Peyer's patch (tissue), 4 donors: Measurements from ENCODE around the gene OASL. TPM values are rescaled to one million over a fixed set of nuclear protein-coding genes. Genes with fewer than 3 reads are reported as not detected.

Experiments
- DNase-seq, 3 donors: peaks; one replicate each; pipeline ENCODE4 v3.0.0-alpha.2; 2017 to 2019
- H3K27ac ChIP-seq, 4 donors: fragments of 200-600 bp; sonication (generic); one replicate each; pipeline ENCODE4 v1.5.1; 2016 to 2019
- H3K27me3 ChIP-seq, 2 donors: fragments of 200-600 bp; sonication (generic); one replicate each; pipeline ENCODE4 v1.5.1; 2019
- H3K36me3 ChIP-seq, 3 donors: fragments of 200-600 bp; sonication (generic); one replicate each; pipeline ENCODE4 v1.5.1; 2016 to 2019
- H3K4me1 ChIP-seq, 4 donors: fragments of 200-600 bp; sonication (generic); one replicate each; pipeline ENCODE4 v1.5.1; 2016 to 2019
- H3K4me3 ChIP-seq, 4 donors: fragments of 200-600 bp; sonication (generic); 1 replicate in 3 of 4; 2 replicates in 1 of 4; pipeline ENCODE4 v1.5.1; 2016 to 2019; ENCODE audit warnings: mild to moderate bottlenecking in 1 of 4
- H3K9me3 ChIP-seq, 4 donors: fragments of 200-600 bp; sonication (generic); one replicate each; pipeline ENCODE4 v1.5.1; 2016 to 2019; ENCODE audit warnings: mild to moderate bottlenecking in 1 of 4
- POLR2A ChIP-seq, 2 donors: fragments of 450-650 bp; IDR thresholded peaks; one replicate each; pipeline ENCODE4 v1.5.1; 2017; ENCODE audit warnings: antibody characterized with exemption in 2 of 2, mild to moderate bottlenecking in 2 of 2, moderate library complexity in 2 of 2
- total RNA-seq, 4 donors: library from RNA; depleted of rRNA; stranded (reverse); fragments of >200 nt; gene quantifications; one replicate each; pipeline ENCODE4 v1.1.0, GENCODE V29; 2016
- TF ChIP-seq, protein P1 (sequence below), 6 experiments: fragments of 450-650 bp in 4 of 6; fragments of 200-600 bp in 2 of 6; sonication (generic) in 1 of 6; IDR thresholded peaks; one replicate each; pipeline ENCODE4 v1.5.1; 2017 to 2019; ENCODE audit warnings: antibody characterized with exemption in 6 of 6, mild to moderate bottlenecking in 3 of 6, moderate library complexity in 1 of 6

OASL gene
- total RNA-seq, 4 donors from 2014 or later = 0.66 to 1.2 (median 0.94) TPM; not detected in 1

DNA sequence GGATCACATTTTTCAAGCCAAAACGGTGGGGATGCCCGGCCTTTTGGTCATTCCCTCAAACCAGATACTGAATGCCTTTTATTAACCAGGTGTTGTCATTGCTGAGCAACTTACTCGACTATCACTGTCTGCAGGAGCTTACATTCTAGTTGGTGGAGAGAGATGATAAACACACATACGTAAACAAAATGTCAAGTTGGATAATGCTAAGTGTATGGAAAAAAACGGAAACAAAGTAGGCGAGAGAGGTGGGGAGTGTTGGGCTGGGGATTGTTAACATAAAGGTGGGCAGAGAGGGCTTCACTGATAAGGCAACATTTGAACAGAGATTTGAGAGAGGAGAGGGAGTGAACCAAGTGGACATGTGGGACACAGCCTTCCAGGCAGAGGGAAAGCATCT is 27.2 kb downstream of the OASL start:
- Histone ChIP-seq H3K9me3 (no peaks in the 10 kb centered on the region), H3K4me1 (peaks cover 0 to 10% (median 2%) of the 10 kb centered on the region in 4 donors), H3K36me3 (peaks cover 0 to 32% (median 0%) of the 10 kb centered on the region in 3 donors), H3K27ac (no peak overlapping the region), H3K27me3 (no peaks in the 10 kb centered on the region), H3K4me3 (no peak overlapping the region)
- TF ChIP-seq, protein P1, sequence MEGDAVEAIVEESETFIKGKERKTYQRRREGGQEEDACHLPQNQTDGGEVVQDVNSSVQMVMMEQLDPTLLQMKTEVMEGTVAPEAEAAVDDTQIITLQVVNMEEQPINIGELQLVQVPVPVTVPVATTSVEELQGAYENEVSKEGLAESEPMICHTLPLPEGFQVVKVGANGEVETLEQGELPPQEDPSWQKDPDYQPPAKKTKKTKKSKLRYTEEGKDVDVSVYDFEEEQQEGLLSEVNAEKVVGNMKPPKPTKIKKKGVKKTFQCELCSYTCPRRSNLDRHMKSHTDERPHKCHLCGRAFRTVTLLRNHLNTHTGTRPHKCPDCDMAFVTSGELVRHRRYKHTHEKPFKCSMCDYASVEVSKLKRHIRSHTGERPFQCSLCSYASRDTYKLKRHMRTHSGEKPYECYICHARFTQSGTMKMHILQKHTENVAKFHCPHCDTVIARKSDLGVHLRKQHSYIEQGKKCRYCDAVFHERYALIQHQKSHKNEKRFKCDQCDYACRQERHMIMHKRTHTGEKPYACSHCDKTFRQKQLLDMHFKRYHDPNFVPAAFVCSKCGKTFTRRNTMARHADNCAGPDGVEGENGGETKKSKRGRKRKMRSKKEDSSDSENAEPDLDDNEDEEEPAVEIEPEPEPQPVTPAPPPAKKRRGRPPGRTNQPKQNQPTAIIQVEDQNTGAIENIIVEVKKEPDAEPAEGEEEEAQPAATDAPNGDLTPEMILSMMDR (IDR thresholded peaks at IDR 0.05) = no peak
- no peak for TF ChIP-seq POLR2A (IDR thresholded peaks at IDR 0.05)
- no peak for DNase-seq

DNA sequence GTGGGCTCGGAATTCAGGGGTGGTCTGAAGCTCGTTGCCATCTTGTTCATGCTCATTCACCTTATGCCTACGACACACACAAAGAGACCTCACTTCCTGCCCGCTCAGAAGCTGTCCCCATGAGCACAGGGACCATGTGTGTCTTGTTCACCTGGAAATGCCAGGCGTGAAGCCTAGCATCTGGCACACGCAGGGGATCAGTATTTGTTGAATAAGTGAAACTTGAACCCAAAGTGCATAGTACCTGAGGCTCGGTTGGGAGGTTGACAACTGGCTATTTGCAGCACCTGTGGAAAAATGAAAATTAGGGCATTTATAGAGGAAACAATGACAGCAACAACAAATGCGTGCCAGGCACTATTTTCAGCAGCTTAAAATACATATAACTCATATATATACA is 28.2 kb downstream of the OASL start:
- Histone ChIP-seq H3K4me3 (no peak overlapping the region), H3K9me3 (no peaks in the 10 kb centered on the region), H3K36me3 (peaks cover 0 to 32% (median 0%) of the 10 kb centered on the region in 3 donors), H3K4me1 (peaks cover 0 to 10% (median 1%) of the 10 kb centered on the region in 4 donors), H3K27ac (no peak overlapping the region), H3K27me3 (no peaks in the 10 kb centered on the region)
- TF ChIP-seq POLR2A (IDR thresholded peaks at IDR 0.05) = no peak
- TF ChIP-seq, protein P1 (IDR thresholded peaks at IDR 0.05) = no peak
- no peak for DNase-seq

DNA sequence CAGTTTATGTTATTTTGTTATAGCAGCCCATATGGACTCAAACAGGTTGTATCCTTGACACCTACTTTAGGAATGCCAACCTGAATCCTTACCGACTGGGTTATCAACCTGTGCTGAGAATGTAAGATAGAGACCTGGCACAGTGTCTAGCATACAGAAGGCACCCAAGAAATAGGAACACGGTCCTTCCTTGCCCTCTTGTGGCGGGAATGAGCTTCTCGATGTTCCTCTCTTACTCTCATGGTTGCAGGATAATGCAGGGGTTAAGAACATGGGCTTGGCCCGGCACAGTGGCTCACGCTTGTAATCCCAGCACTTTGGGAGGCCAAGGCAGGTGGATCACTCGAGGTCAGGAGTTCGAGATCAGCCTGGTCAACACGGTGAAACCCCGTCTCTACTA is 29.3 kb downstream of the OASL start:
- TF ChIP-seq, protein P1 (IDR thresholded peaks at IDR 0.05) = peak in 4 of 6 experiments; percentile 22 to 84 (median 80)
- no peak for TF ChIP-seq POLR2A (IDR thresholded peaks at IDR 0.05)
- no peaks in the 10 kb centered on the region for H3K9me3 ChIP-seq
- H3K27ac ChIP-seq = no peak overlapping the region
- no peaks in the 10 kb centered on the region for H3K27me3 ChIP-seq
- no peaks in the 10 kb centered on the region for H3K4me1 ChIP-seq
- DNase-seq = peak in 1 of 3 donors; percentile 82
- H3K4me3 ChIP-seq = no peak overlapping the region
- H3K36me3 ChIP-seq = peaks cover 0 to 32% (median 0%) of the 10 kb centered on the region in 3 donors

DNA sequence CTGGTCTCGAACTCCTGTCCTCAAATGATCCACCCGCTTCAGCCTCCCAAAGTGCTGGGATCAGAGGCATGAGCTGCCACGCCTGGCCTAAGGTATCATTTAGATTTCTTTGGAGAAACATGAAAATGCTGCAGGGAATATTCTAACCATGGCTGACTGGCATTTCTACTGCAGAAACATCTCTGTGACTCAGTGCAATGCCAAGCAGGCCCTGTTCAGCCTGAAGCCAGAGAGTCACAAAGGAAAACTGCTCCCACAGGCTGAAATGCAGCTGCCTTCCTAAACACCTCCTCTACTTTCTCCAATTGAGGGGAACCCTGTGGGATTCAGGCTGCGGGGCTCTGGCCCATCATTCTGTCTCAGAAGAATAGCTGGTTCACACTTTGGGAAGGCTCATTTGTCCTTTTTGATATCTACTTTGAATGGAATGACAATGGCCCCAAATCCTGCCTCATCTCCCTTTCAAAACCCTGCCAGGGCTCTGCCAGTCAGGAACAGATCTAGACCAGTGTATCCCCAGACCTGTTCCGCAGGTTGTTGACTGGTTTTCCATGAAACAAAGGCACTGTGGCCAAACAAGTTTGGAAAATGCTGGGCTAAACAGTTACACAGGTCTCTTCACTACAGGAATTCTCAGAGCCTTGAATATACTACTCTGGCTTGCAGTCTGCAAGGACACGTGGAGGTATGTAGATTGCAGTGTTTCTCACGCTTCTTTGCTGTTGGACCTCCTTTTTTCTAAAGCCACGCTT is 30.5 kb downstream of the OASL start:
- TF ChIP-seq, protein P1 (IDR thresholded peaks at IDR 0.05) = no peak
- no peak for TF ChIP-seq POLR2A (IDR thresholded peaks at IDR 0.05)
- Histone ChIP-seq H3K4me1 (no peaks in the 10 kb centered on the region), H3K27me3 (no peaks in the 10 kb centered on the region), H3K4me3 (no peak overlapping the region), H3K36me3 (peaks cover 0 to 44% (median 0%) of the 10 kb centered on the region in 3 donors), H3K9me3 (no peaks in the 10 kb centered on the region), H3K27ac (no peak overlapping the region)
- DNase-seq = no peak

DNA sequence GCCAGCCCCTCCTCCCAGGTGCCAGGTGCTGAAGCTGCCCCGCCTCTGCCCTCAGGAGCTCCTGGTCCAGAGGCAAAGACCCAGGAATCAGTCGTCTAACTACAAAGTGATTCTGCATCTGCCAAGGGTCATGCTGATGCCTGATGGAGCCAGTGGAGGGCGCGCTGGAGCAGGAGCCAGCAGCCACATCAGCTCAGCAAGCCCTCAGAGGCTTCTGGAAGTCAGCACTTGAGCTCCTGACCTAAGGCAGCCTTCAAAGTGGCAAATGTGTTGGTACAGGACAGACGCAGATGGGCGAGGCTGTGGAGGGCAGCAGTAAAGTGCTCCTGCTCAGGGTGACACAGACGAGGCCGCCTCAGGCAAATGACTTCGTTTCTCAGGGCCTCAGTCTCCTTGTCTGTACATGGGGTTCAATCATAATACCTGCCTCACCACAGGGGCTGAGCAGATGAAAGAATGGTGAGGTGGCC is 33.7 kb downstream of the OASL start:
- no peaks in the 10 kb centered on the region for H3K27me3 ChIP-seq
- H3K4me1 ChIP-seq = no peaks in the 10 kb centered on the region
- H3K36me3 ChIP-seq = peaks cover 0 to 59% (median 0%) of the 10 kb centered on the region in 3 donors
- TF ChIP-seq, protein P1 (IDR thresholded peaks at IDR 0.05) = peak in 4 of 6 experiments; percentile 41 to 82 (median 76)
- no peak for TF ChIP-seq POLR2A (IDR thresholded peaks at IDR 0.05)
- H3K27ac ChIP-seq = no peak overlapping the region
- H3K4me3 ChIP-seq = no peak overlapping the region
- DNase-seq = peak in 2 of 3 donors; percentile 81 to 82
- no peaks in the 10 kb centered on the region for H3K9me3 ChIP-seq
